Measurements from ENCODE around the gene CTNNAL1. TPM values are rescaled to one million over a fixed set of nuclear protein-coding genes. Genes with fewer than 3 reads are reported as not detected.

Gene CTNNAL1
- total RNA-seq, 1 donor from 2014 or later: 53.1 TPM

DNA sequence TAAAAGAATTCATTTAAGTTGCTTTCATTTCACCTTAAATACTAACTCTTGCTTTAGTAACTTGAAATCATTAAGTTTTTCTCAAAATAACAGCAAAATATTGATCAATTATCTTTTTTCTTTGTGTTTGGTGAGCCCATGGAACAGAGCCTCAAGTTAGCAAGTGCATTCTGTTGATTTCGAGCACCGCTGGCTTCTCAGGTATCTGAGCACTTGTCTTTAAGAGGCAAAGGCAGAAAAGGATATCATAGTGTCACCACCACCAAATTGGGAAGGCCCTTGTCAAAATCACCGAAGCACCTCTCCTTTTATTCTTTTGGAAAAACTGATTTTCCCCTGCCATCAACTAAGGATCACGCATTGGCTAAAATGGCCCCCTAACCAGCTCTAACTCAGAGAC is 17.1 kb upstream of the CTNNAL1 start:
- DNase-seq (ENCODE audit: low spot score): no peak

DNA sequence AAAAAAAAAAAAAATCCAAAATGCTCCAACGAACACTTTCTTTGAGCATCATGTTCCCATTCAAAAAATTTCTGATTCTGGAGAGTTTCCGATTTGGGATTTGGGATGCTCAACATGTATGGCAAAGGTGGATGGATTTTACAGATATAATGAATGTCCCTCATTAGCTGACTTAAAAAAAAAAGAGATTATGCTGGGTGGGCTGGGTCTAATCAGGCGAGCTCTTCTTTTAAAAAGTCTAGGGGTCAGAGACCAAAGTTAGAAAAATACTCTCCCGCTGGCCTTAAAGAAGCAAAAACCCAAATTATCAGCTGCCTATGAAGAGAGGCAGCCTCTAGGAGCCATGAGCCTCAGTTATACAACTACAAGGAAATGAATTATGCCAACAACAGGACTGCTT is 15.2 kb upstream of the CTNNAL1 start:
- DNase-seq (ENCODE audit: low spot score): no peak

DNA sequence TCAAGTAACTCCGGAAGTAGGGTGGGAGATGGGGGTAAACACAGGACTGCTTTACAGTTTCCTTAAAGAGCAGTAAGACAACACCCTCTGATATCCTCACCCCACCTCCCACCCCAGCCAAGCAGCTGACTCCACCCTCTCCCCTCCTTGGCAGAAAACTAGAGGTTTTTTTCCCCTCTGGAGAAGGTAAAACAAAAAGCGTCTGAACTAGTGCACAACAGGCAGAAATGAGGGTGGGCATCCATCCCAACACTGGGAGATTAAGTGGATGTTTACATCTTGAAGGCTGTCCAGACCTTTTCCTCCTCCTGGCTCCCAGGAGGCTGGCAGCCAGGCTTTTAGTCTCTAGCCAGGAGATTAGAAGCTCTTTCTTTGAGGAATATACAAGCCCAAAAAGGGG is 13.9 kb upstream of the CTNNAL1 start:
- DNase-seq (ENCODE audit: low spot score): no peak

DNA sequence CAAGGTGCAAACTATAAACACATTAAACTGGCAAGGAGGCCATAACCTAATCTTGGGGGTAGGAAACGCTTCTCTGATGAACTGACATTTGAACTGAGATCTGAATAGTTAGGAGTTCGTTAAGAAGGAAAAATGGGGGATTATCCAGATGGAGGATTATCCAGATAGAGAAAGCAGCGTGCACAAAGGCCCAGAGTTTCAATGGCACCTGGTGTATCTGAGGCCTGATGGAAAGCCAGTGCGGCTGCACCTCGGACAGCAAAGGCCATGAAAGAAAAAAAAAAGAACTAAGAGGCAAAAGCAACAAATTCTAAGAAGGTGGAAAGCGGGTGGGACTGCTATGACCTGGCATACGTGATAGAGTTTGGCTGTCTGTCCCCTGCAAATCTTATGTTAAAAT is 13.0 kb upstream of the CTNNAL1 start:
- DNase-seq (ENCODE audit: low spot score): no peak

DNA sequence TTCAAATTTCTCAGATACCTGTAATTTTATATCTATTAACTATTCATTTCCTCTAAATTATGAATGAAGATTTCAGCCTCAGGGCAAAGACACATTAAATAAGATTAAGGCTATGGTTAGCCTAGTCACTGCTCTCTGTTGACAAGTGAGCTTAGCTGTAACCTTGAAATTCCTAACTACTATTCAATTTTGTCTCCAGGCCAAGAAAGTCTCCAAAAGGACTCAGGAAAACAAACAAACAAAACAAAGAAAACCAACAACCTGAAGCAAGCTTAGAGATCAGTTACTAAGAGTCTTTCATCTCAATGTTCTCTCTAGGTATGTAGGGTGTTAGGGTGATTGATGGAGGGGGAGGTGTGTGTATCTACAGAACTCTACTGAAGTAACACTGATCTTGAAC is 9.6 kb upstream of the CTNNAL1 start:
- no peak for DNase-seq (ENCODE audit: low spot score)

DNA sequence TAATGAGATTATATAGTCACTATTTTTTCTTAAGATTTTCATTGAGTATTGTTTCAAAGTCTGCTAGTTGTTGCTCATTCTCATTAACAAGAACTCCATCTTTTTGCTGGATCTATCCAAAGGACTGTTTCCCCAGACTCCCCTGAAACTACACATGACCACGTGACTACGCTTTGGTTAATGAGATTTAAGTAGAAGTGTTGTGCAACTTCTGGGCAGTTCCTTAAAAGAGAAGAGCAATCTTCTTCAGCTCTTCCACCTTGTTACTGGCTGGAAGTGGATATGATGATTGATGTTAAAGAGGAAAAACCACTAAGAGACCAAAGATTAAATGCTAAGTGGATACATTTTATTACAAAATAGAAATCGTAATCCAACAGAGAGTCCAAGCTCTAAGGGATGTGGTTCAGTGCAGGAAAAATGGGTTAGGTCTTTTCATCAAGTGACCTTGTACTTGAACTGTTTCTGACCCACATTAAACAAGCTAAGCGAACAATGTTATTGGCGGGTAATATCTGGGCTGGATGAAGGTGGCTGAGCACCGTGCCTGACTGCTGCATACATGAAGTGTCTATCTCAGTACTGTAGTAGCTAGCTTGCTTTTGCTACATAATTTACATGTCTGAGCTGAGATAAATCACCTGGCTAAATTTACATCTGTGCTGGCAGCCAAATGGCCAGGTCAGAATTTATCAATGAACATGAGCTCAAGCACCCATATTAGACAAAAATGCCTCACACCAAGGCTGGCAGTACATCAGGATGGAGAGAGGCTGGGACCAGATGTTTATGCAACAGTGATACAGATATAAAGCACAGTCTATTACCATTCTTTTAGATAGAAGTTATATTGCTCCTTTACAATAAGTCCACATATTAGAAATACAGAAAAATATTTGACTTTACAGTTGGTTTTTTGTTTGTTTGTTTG is 7.5 kb upstream of the CTNNAL1 start:
- DNase-seq (ENCODE audit: low spot score): no peak

DNA sequence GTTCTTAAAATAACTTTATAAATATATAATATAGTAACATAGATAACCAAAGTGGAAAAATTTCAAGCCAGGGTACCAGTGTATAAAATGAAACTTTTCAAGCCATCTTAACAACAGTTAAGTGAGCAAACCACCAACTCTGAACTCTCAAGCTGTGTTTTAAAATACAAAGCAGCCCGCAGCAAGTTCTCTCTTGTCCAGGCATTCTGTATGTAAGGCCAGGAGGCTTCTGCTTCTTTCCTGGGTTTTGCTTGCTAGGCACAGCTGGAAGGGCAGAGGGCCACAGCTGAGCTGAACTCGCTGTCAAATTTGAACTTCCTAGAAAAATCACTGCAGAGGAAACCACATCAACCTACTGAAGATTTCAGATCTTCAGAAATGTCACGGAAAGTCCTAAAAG is 6.8 kb upstream of the CTNNAL1 start:
- DNase-seq (ENCODE audit: low spot score): no peak

DNA sequence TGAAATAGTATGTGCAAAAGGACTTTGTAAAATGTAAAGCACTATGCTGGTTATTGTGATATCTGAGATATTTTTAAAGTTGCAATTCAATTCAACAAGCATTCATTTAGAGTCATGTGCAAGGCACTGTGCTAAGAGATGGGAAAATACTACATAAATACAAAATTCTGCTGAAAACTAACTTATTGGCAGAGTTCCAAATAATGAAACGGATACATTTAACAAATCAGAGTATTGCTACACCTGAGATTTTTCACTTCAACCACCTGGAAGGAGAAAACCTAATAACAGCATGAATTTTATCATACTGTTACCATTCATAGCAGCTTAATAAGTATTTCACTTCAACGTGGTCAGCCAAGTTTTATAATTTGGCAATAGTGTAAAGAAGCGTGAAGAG is 6.1 kb upstream of the CTNNAL1 start:
- DNase-seq (ENCODE audit: low spot score): no peak

DNA sequence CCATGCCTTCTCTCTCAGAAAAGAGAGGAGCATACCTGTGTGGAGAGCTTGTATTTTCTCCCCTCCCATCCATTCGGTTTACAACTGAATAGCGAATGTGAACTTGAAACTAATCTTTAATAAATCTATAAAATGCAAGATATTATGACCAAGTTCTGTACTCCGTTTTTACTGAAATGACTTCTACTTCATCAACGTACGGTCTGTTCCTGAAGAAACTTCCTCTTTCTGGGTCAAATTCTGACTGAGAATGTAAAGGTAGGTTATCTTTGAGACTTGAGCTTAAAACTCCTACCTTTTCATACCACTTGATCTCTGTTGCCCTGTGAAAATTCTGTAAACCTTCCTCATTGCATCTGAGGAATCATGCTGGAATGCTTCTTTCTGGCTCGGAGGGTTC is 4.2 kb upstream of the CTNNAL1 start:
- DNase-seq (ENCODE audit: low spot score): no peak

DNA sequence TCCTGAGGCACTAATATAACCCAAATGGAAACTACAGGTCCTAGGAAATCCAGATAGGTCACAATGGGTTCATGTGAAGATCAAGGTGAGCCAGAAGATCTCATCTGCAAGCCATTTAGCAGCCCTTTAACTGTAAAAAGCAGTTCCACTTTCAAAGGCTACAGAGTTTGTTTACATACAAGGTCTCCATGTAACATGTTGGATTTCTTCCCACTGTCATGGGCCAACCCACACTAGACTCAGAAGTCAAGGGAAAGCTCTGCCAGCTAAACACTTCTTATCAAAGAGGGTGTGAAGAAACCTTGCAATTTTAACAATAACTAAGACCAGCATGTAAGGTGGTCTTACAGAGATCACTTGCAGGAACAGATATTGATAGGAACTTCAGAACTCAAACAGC is 3.8 kb upstream of the CTNNAL1 start:
- no peak for DNase-seq (ENCODE audit: low spot score)

DNA sequence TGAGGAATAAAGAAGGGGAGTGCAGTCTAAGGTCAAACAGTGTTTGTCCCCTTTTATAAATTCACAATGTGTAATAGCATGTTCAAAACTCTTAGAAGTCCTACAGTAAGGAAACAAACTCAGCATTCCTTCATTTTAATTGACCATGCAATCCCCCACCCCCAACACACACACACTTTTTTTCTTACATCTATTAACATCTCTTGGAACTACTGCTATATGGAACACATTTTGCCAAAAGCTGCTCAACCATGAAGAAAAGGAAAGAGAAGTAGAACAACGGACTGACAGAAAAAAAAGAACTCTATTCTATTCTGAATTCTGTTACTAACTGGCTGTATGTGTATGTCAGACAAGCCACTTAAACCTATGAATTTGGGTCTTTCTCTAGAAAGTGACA is 2.8 kb upstream of the CTNNAL1 start:
- DNase-seq (ENCODE audit: low spot score): no peak

DNA sequence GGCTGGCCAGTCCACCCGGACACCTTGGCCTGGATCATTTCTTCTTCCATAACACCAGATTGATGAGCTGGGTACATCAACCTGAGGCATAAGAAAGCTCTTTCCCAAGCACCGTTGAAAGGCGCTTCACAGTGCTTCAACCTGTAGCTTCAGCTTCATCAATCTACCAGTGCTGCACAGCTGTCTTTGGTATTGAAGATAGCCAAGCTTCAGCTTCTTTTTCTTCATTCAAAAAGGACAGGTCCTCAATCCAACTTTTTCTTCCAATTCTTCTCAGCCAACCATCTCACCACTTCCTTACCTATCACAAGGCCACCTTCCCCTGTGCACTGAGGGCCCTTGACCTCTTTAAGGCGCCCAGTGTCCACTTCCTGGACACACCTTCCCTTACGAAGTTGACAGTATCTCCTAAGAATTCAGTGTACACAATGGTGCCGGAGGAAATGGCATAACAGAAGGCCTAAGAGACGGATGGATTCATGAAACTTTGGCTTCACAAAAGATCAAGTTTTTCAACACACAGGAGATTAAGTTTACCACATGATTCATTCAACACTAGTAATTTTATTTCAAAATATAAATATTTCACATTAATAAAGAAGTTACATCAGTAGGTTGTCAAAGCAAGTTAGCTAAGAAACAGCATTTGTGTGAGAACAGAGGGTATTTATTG is 1.4 kb upstream of the CTNNAL1 start:
- DNase-seq (ENCODE audit: low spot score): no peak

DNA sequence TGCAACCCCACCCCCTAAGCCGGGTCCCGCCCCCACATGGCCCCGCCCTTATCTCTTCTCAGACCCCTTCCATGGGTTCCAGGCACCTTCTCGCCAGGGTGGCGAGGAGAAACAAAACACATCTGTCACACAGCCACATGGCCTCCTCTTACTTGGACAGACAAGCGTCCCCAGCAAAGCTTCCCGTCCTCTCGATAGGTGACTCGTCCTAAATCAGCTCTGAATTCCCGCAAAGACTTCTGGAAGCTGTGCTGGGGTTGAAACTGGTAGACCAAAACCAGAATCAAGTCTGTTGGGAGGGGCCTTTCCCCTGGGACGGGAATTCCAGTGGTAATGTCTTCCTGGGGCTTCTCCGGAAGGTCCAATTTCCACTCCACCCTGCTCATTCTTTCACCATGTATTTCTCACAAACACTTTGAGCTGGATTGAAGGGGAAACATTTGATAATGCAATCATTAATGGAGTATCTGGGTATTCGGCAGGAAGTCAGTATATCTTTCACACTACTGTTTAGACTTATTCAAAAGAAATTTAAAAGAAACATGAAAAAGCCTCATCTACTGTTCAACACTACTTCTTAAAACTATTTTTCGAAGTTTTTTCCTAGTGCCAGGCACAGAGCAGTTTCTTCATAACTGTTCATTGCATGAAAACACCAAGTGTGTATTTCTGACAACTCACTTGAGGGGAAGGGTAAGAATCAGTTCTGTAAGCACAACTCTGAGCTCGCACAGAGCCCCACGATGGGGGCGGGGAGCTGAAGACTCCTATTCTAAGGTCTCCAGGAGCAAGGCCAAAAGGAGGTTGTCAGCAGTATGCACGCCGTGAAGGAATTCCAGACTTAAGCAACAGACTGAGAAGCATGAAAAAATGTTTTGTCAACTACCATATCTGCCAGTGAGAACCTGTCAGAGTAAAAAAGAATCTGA is 644 bp upstream of the CTNNAL1 start:
- DNase-seq (ENCODE audit: low spot score): no peak

DNA sequence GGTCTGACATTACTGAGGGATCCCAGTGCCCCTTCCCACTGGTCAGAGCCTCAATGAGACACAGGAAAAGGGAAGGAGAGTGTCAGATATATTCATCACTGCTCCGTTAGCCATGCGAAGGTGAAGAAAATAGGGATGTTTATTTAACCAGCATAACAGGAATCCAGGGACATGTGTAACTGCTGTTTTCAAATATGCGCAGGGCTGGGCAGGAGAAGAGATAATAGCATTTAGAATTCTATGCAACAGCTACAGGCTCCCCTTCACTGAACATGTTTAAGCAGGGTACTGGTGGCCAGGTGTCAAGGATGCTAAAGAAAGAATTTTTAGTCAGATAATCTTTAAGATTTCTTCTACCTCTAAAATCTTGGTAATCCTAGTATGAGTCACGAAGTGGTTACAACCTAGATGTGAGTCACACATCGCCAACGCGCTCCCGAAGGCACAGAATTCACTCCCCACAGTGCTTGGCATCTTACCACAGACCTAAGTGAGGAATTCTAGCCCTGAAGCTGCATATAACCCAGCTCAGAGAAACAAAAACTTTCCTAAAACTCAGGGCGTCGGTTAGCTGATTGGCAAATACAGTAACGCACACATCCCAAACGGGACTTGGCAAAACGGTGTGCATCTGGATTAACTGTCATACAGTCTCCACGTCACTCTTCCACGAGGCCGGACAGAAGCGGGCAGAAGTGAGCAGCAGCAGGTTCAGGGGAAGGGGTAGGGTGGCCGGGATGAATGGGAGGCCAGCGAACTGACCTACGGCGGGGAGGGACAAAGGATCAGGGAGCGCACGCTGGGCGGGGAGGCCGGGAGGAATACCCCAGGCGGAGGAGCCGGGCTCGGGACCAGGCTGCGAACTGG is 1.1 kb downstream of the CTNNAL1 start:
- no peak for DNase-seq (ENCODE audit: low spot score)

DNA sequence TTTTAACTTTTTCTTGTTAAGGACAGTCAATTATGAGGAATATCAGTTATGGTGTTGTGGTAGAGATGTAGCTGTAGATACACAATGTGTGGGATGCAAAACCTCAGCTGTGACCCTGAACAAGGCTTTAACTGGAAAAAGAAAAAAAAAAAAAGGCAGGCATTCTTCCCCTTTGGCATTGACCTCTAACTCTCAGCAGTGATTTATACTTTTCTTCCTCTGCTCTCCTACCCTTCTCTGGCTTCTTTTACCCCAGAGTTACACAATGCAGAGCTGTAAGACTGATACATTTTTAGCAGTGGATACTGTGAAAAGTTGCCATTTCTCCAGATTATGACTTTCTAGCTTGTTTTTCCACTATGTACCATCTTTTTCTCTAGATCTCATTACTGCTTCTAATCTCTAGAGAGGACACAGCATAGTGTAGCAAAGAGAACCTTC is 2.0 kb downstream of the CTNNAL1 start:
- no peak for DNase-seq (ENCODE audit: low spot score)

DNA sequence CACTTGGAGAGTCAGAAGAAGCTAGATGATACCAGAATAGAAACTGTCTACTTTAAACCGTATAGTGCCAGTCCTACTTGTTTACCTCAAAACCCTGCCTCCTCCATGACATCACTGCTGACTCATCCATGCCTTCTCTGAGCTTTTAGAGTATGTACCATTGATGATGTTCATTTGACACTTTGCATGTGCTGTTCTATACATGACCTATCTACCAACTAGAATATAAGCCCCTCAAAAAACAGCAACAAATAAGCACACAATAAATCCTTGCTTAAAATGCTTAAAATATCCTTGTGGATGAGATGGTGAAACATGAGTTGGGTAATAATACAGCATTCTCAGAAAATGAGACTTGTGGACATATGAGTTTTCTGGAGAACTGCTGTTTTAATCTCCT is 2.6 kb downstream of the CTNNAL1 start:
- no peak for DNase-seq (ENCODE audit: low spot score)

DNA sequence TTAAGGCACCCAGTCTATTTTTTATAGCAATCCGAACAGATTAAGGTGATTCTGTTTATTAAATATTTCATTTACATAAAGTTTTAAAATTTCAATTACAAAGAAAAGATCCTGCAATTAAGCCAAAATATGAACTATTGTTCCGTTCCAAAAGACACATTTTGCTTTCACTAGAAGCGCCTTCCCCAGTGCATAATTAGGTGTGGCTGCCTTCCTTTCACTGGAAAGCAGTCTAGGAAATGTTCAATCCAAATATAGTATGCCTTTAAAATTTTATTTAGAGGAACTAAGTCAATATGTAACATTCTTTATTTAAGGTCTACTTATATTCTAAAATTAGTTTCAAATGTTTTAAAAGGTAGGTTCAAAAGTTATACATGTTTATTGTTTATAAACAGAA is 7.6 kb downstream of the CTNNAL1 start:
- no peak for DNase-seq (ENCODE audit: low spot score)

DNA sequence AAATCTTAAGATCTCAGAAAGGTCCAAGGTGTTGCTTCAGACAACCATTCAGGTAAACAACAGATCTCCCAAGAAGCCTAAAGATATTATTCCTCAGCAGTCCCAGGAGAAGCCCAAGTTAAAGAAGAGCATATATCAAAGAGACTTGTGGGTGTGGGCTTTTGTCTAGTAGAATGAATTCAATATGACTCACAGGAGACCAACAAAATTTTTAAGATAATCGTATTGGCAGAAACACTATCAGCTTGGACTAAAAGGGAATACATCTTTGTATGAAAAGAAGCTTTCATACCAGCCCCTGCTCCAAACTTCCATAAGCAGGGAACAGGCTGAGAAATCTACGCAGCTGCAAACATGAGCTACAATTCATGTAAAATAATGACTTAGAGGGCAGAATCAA is 10.2 kb downstream of the CTNNAL1 start:
- DNase-seq (ENCODE audit: low spot score): no peak

DNA sequence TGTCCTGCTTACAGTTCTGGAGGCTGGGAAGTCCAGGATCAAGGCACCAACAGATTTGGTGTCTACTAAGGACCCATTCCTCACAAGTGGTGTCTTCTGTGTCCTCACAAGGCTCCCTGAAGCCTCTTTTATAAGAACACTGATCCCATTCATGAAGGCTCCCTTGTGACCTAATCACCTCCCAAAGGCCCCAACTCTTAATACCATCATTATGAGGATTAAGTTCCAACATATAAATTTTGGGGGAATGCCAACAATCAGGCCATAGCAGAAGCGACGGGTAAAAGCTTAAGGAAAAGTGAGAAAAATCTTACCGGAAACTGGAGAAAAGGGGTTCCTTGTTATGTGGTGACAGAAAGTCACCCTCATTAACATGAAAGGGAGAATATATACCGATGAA is 11.2 kb downstream of the CTNNAL1 start:
- no peak for DNase-seq (ENCODE audit: low spot score)

DNA sequence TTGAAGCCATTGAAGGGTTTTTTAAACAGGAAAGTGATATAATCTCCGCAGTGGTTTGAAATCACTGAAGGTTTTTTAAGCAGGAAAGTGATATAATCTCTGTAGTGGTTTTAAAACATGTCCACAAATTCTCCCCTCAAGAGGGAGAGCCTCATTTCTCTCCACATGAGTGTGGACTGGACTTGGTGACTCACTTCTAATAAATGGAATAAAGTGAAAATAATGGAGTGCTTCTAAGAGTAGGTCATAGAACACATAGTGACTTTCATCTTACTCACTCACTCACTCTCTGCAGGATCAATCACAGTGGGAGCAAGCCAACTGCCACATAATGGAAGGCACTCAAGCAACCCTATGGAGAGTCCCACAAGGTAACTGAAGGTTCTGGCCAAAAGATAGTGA is 12.0 kb downstream of the CTNNAL1 start:
- DNase-seq (ENCODE audit: low spot score): no peak

DNA sequence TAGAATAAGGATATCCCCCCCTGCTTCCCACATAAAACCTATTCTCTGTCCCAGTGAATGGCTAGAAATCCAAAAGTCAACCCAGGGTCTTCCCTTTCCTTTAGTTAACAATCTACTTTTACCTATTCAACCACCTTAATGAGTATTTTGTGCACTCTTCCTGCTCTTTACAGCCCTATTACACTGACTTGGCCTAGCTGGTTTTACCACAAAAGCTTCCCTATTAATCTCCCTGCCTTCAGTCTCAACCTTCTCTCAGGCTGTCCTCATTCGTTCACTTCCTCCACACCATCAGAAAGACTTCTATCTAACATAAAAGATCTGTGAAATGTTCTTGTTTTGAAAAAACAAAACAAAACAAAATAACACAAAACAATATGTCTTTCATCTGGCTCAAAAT is 16.2 kb downstream of the CTNNAL1 start:
- DNase-seq (ENCODE audit: low spot score): no peak
